Spleen (tissue), 11 donors: ENCODE data around the gene OVAAL. TPM values are rescaled to one million over a fixed set of nuclear protein-coding genes. Genes with fewer than 3 reads are reported as not detected.

Source experiments
- DNase-seq: peaks from one replicate; pipeline ENCODE4 v3.0.0-alpha.2; 2020
- H3K27ac ChIP-seq, 8 donors: fragments of 200-600 bp; sonication (generic) in 7 of 8; 1 replicate in 4 of 8; 2 replicates in 4 of 8; pipeline versions ENCODE4 v1.5.0 to v1.8.0; 2016 to 2021; ENCODE audit warnings: inconsistent platforms in 4 of 8, mild to moderate bottlenecking in 4 of 8, moderate library complexity in 1 of 8
- H3K27me3 ChIP-seq, 7 donors: fragments of 200-600 bp; sonication (generic) in 6 of 7; replicated peaks in 1 of 7; 1 replicate in 4 of 7; 2 replicates in 3 of 7; pipeline versions ENCODE4 v1.5.0 to v1.8.0; 2016 to 2021; ENCODE audit warnings: inconsistent platforms in 3 of 7, mild to moderate bottlenecking in 1 of 7
- H3K36me3 ChIP-seq, 6 donors: fragments of 200-600 bp; sonication (generic) in 5 of 6; 1 replicate in 4 of 6; 2 replicates in 2 of 6; pipeline versions ENCODE4 v1.5.0 to v1.8.0; 2016 to 2021; ENCODE audit warnings: inconsistent platforms in 2 of 6
- H3K4me1 ChIP-seq, 6 donors: fragments of 200-600 bp; sonication (generic) in 5 of 6; 1 replicate in 3 of 6; 2 replicates in 3 of 6; pipeline versions ENCODE4 v1.5.0 to v1.8.0; 2016 to 2021; ENCODE audit warnings: inconsistent platforms in 3 of 6
- H3K4me3 ChIP-seq, 8 donors: fragments of 200-600 bp; sonication (generic) in 7 of 8; 1 replicate in 4 of 8; 2 replicates in 4 of 8; pipeline versions ENCODE4 v1.5.0 to v1.8.0; 2016 to 2021; ENCODE audit warnings: inconsistent platforms in 4 of 8, mild to moderate bottlenecking in 4 of 8, moderate library complexity in 2 of 8
- H3K9me3 ChIP-seq, 8 donors: fragments of 200-600 bp; sonication (generic) in 7 of 8; 1 replicate in 4 of 8; 2 replicates in 4 of 8; pipeline versions ENCODE4 v1.5.0 to v1.8.0; 2016 to 2021; ENCODE audit warnings: inconsistent platforms in 4 of 8
- CTCF ChIP-seq, 11 experiments: fragments of 200-600 bp in 7 of 11; fragments of 450-650 bp in 4 of 11; sonication (generic) in 4 of 11; IDR thresholded peaks in 8 of 11; conservative IDR thresholded peaks in 3 of 11; 1 replicate in 7 of 11; 2 replicates in 4 of 11; pipeline versions ENCODE4 v1.4.0 to v1.8.0; 2016 to 2021; ENCODE audit warnings: antibody characterized with exemption in 11 of 11, inconsistent platforms in 4 of 11, mild to moderate bottlenecking in 1 of 11
- POLR2A ChIP-seq, 3 donors: fragments of 450-650 bp; IDR thresholded peaks; one replicate each; pipeline ENCODE4 v1.5.1; 2017; ENCODE audit warnings: antibody characterized with exemption in 3 of 3, mild to moderate bottlenecking in 1 of 3
- POLR2AphosphoS5 ChIP-seq, 3 donors: sonication (generic); formaldehyde crosslinking; IDR thresholded peaks; one replicate each; pipeline ENCODE4 v1.5.1; 2017; ENCODE audit warnings: antibody characterized with exemption in 3 of 3
- WGBS, 5 donors: extraction: QIAGEN DNeasy Blood & Tissue Kit in 3 of 5; methylation state at CpG; one replicate each; pipeline versions ENCODE4 v1.1.5 to v1.1.7; 2013 to 2018; 5-methylcytosine and 5-hydroxymethylcytosine counted together
- intact Hi-C: fragments of 100-400 bp; cut with DNase I; formaldehyde crosslinking; loops from one replicate; pipeline ENCODE4 v1.15.0; 2023; ENCODE audit warnings: low total_unique reads
- polyA plus RNA-seq, 3 donors: library from polyadenylated mRNA; stranded (reverse); fragments of 200-250 nt; gene quantifications; one replicate each; pipeline ENCODE4 v1.2.1, GENCODE V29; 2013
- total RNA-seq, 7 donors: library from RNA; depleted of rRNA in 3 of 7; stranded (reverse); fragments of >200 nt in 3 of 7; fragmentation: NEBNext Ultra II Directional in 4 of 7; extraction: Animal tissue kit (Norgen Biotek cat#: 25700) in 4 of 7; gene quantifications; one replicate each; pipeline versions ENCODE4 v1.1.0 to v1.2.1, GENCODE V29; 2016 to 2021
- donor health status: healthy with polysubstance abuse.
- donor health status: DM: no; HTN: no; CAD: no; lungs with moderate emphysema.
- donor health status: DM: no; HTN: no; CAD: no.
- donor health status: Bipolar disorder and iron deficiency.
- donor health status: healthy.
- donor health status: DM: no; HTN: no; CAD: no.
- donor health status: DM: yes; HTN: yes; CAD: no.

Gene OVAAL
- total and polyA plus RNA-seq, 10 donors = not detected

DNA sequence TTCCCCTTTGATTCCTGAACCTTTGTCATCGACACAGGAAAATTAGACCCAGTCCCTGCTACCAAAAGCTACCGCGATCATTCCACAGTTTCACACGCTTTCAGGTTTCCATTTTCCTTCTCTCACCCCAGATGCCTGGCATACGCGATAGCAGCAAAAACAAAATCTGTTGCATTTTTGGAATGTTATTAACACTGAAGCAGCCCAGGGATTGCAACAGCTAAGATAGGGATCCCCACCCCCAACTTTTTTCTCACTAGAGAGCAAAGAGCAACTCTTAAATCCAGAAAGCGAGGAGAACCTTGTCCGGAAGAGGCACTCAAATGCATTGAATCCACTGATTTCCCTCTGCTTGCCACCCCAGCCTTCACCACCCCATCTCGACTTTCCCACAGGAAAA, 8.9 kb downstream of the OVAAL start:
- TF ChIP-seq CTCF (IDR thresholded peaks at IDR 0.05 in 8 of 11, conservative IDR thresholded peaks at IDR 0.05 in 3 of 11) (no peak), POLR2A (IDR thresholded peaks at IDR 0.05) (no peak), POLR2AphosphoS5 (IDR thresholded peaks at IDR 0.05) (no peak)
- Histone ChIP-seq H3K4me1 (no peaks in the 10 kb centered on the region), H3K9me3 (no peaks in the 10 kb centered on the region), H3K27me3 (no peaks in the 10 kb centered on the region), H3K36me3 (no peaks in the 10 kb centered on the region), H3K4me3 (no peak overlapping the region), H3K27ac (no peak overlapping the region)
- intact Hi-C loops = no loop called here
- DNase-seq = no peak
- WGBS, 5 donors = 87 to 93% (median 90%) methylated on average over 9 of the region's 9 CpGs

- Histone ChIP-seq H3K4me1 (no peaks in the 10 kb centered on the region), H3K27me3 (no peaks in the 10 kb centered on the region), H3K4me3 (no peak overlapping the region), H3K36me3 (no peaks in the 10 kb centered on the region), H3K27ac (no peak overlapping the region), H3K9me3 (no peaks in the 10 kb centered on the region)
- no peak for TF ChIP-seq POLR2A (IDR thresholded peaks at IDR 0.05)
- no peak for TF ChIP-seq CTCF (IDR thresholded peaks at IDR 0.05 in 8 of 11, conservative IDR thresholded peaks at IDR 0.05 in 3 of 11)
- no peak for TF ChIP-seq POLR2AphosphoS5 (IDR thresholded peaks at IDR 0.05)
- intact Hi-C loops = no loop called here
- WGBS, 5 donors = 82 to 94% (median 87%) methylated on average over 2 of the region's 2 CpGs
- no peak for DNase-seq
Observed at GRCh38 chr1:180568184-180568583, 9.4 kb downstream of the OVAAL start.

DNA sequence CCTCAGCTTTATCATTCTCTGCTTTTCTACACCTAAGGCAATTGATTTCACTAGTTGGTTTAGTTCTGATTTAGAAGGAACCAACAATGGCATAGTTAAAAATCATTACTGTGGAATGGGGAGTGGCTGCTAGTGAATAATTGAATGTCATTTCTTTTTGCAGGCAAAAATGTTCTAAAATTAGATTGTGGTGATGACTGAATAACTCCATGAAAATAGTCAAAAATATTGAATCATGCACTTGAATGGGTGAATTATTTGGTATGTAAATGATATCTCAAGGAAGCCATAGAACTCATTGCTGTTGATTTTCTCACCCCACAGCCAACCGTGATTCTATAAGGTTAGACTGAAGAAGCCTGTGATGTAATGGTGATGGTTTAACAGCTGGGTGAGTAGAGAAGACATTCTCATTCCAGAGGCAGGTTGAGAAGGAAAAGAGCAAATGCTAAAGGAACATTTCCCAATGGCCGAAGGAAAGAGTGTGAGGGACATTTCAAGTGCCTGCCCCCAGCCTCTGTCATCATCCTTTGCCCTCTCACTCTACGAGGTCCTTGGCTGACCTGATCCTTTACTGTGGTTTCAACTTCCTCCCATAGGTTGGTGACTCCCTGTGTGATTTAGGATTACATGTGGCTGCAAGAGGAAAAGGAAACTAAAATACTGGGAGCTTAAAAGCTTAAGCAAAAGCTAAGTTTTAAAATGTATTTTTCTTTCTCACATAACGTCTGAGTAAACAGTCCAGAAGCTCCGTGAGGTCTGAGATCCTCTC, 12.5 kb downstream of the OVAAL start:
- Histone ChIP-seq H3K4me3 (no peak overlapping the region), H3K4me1 (peaks cover 0 to 5% (median 0%) of the 10 kb centered on the region in 6 donors), H3K27me3 (no peaks in the 10 kb centered on the region), H3K9me3 (no peaks in the 10 kb centered on the region), H3K36me3 (no peaks in the 10 kb centered on the region), H3K27ac (no peak overlapping the region)
- intact Hi-C loops = no loop called here
- no peak for DNase-seq
- 61 to 67% (median 63%) methylated on average over 5 of the region's 5 CpGs for WGBS, 5 donors
- TF ChIP-seq POLR2AphosphoS5 (IDR thresholded peaks at IDR 0.05) (no peak), POLR2A (IDR thresholded peaks at IDR 0.05) (no peak), CTCF (IDR thresholded peaks at IDR 0.05 in 8 of 11, conservative IDR thresholded peaks at IDR 0.05 in 3 of 11) (no peak)

GRCh38 chr1:180571832-180572636, 13.3 kb downstream of the OVAAL start:
- intact Hi-C loops = no loop called here
- H3K27ac ChIP-seq = no peak overlapping the region
- H3K27me3 ChIP-seq = no peaks in the 10 kb centered on the region
- no peak overlapping the region for H3K4me3 ChIP-seq
- no peaks in the 10 kb centered on the region for H3K36me3 ChIP-seq
- WGBS, 5 donors = 74 to 88% (median 82%) methylated on average over 10 of the region's 10 CpGs
- no peak for TF ChIP-seq CTCF (IDR thresholded peaks at IDR 0.05 in 8 of 11, conservative IDR thresholded peaks at IDR 0.05 in 3 of 11)
- no peak for TF ChIP-seq POLR2AphosphoS5 (IDR thresholded peaks at IDR 0.05)
- no peak for TF ChIP-seq POLR2A (IDR thresholded peaks at IDR 0.05)
- no peaks in the 10 kb centered on the region for H3K9me3 ChIP-seq
- no peak for DNase-seq
- H3K4me1 ChIP-seq = peaks cover 0 to 5% (median 0%) of the 10 kb centered on the region in 6 donors
